Activated CD8-positive, alpha-beta T cell treated with anti-CD3 and anti-CD28 coated beads, Interleukin-2, amount 10 ng/mL, durations not matched to agents 7 days and 5 days (primary cell): Measurements from ENCODE around the gene EXOC3L1. TPM values are rescaled to one million over a fixed set of nuclear protein-coding genes. Genes with fewer than 3 reads are reported as not detected.

Experiments
- ATAC-seq: fragments of 150-1000 bp; cut with Tn5 transposase; one replicate; pipeline ENCODE4 v1.10.0; 2021; ENCODE audit warnings: moderate library complexity
- CTCF ChIA-PET: fragments of 350-600 bp; sonication (Branson Sonifier 250); formaldehyde crosslinking; loops from one replicate; lab custom pipeline; 2021; ENCODE audit warnings: antibody characterized with exemption; lab: Charles Lee
- POLR2A ChIA-PET: fragments of 350-600 bp; sonication (Branson Sonifier 250); formaldehyde crosslinking; loops from one replicate; lab custom pipeline; 2021; ENCODE audit warnings: antibody characterized with exemption; lab: Charles Lee
- DNase-seq: peaks from one replicate; pipeline ENCODE4 v3.0.0-alpha.2; 2020
- H3K27ac Mint-ChIP-seq: one replicate; pipeline ENCODE4 v1.8.0; 2021; ENCODE audit warnings: mild to moderate bottlenecking, mixed read lengths
- H3K27me3 Mint-ChIP-seq: one replicate; pipeline ENCODE4 v1.8.0; 2021; ENCODE audit warnings: low read depth, mixed read lengths
- H3K36me3 Mint-ChIP-seq: one replicate; pipeline ENCODE4 v1.8.0; 2021; ENCODE audit warnings: low read depth, mixed read lengths
- H3K4me1 Mint-ChIP-seq: one replicate; pipeline ENCODE4 v1.8.0; 2021; ENCODE audit warnings: low read depth, mixed read lengths
- H3K4me3 Mint-ChIP-seq: one replicate; pipeline ENCODE4 v1.8.0; 2021; ENCODE audit warnings: mild to moderate bottlenecking, mixed read lengths
- H3K9me3 Mint-ChIP-seq: one replicate; pipeline ENCODE4 v1.8.0; 2022; ENCODE audit warnings: mixed read lengths; ENCODE audit not compliant: insufficient read depth
- total RNA-seq, 2 experiments: library from RNA; stranded (reverse); gene quantifications; one replicate each; pipeline ENCODE4 v1.2.3, GENCODE V29; 2021

Gene EXOC3L1
- total RNA-seq, 2 experiments from 2014 or later: not detected

DNA sequence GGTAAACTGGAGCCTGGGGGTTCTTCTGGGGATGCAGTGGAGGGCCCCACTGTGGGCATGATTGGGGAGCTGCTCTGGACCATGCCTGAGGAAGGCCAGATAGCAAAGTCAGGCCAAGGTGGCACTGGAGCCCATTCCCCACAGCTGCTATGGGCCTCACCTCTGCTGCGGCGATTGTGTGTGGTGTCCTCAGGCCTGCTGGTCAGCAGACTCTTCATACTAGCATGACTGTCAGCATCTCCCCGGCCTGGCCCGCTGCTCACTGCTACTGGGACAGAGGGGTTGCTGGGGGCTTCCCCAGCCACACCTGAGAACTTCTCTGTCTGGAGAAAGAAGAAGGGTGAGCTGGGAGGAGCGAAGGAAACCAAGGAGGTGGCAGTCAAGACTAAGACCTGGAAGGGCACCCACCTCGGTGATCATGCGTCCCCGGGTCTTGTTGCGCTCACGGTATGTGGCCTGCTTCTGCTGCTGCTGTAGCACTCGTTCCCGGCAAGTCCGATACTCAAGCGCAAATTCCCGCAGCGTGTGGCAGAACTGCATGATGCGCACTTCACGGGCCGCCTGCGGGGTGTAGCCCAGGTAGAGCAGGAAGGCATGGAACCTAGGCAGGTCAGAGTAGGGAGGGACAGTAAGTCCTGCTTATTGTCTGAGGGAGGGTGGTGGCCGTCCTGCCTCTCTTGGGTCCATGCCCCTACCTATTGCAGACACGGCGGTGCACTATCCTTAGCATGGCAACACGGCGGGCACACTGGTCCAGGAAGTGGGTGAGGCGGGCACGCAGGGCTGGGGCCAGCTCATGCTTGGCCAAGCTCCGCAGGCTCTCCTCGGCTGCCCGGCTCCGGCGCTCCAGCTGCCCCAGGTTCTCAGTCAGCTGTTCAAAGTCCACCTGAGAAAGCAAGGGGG lies 40.2 kb upstream of the EXOC3L1 start:
- Mint-ChIP-seq H3K4me1 (peaks cover 29% of the 10 kb centered on the region), H3K4me3 (no peak overlapping the region), H3K36me3 (peaks cover 46% of the 10 kb centered on the region), H3K27ac (no peak overlapping the region), H3K27me3 (no peaks in the 10 kb centered on the region), H3K9me3 (no peaks in the 10 kb centered on the region)
- DNase-seq (no peak), ATAC-seq (no peak)
- POLR2A ChIA-PET: interaction anchor here (0.7 to 1.3 kb wide), 2 partner anchors 10 to 428 kb away, joined by 3 to 5 read pairs; no protein-coding TSS in a partner anchor
- CTCF ChIA-PET: no interaction called here

DNA sequence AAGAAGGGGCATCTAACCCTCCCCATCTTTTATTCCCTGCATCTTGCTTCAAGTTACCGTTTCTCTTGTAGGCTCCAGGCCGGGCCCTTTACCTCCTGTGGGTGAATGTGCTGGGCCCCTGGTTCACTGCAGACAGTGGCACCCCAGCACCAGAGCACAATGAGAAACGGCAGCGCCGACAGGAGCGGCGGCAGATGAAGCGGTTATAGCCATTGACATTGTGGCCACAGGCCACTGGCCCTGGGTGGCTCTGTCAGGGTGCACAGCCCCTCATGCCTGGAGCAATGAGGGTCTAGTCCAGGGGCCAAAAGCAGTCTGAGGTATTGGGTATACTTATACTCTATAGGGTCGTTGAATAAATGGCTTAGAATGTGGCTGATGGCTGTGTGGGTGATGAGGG lies 39.0 kb upstream of the EXOC3L1 start:
- no peak for ATAC-seq
- POLR2A ChIA-PET: no interaction called here
- Mint-ChIP-seq H3K9me3 (no peaks in the 10 kb centered on the region), H3K4me1 (peaks cover 41% of the 10 kb centered on the region), H3K27ac (no peak overlapping the region), H3K36me3 (peaks cover 44% of the 10 kb centered on the region), H3K27me3 (no peaks in the 10 kb centered on the region), H3K4me3 (peak overlapping the region; percentile 19)
- CTCF ChIA-PET: interaction anchor here (5.9 kb wide), 1 partner anchor 17 kb away, joined by 64 read pairs; the partner anchor contains the start of genes FHOD1 and SLC9A5
- no peak for DNase-seq

DNA sequence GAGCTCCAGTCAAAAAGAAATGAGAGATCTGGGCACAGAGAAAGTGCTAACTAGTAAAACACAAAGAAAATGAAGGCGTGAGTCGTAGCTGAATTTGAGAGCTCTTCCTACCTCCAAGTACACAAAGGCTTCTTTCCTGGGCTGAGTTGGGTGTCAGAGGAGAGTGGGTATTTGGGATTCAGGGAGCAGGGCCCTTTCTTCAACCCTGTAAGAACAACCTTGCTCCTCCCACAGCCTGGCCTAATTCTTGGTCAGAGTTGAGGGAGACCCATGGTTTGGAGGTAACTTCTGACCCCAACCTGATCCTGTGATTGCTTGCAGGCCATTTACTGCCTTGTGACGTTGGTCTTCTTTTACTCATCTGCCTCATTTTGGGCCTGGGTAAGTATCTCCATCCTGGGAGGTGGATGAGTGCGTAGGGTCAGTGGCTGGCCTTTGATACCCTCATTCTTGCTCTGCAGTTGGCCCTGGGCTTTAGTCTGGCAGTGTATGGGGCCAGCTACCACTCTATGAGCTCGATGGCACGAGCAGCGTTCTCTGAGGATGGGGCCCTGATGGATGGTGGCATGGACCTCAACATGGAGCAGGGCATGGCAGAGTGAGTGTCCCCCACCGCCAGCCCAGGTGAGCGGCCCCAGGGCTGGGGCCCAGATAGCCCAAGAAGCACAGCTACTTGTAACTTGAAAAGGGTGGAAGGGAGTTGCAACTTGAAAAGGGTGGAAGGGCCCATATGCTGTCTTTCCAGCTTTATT lies 38.3 kb upstream of the EXOC3L1 start:
- DNase-seq (no peak), ATAC-seq (no peak)
- H3K36me3 Mint-ChIP-seq: peaks cover 39% of the 10 kb centered on the region
- H3K9me3 Mint-ChIP-seq: no peaks in the 10 kb centered on the region
- peak overlapping the region; percentile 93 for H3K4me3 Mint-ChIP-seq
- H3K27me3 Mint-ChIP-seq: no peaks in the 10 kb centered on the region
- H3K4me1 Mint-ChIP-seq: peaks cover 47% of the 10 kb centered on the region
- H3K27ac Mint-ChIP-seq: peak overlapping the region; percentile 94
- POLR2A ChIA-PET: interaction anchor here (1.4 to 5.0 kb wide), 6 partner anchors 10 to 36 kb away, joined by 5 to 70 read pairs (median 9); partner anchors contain the start of genes E2F4, FHOD1 and SLC9A5
- CTCF ChIA-PET: interaction anchor here (1.8 to 5.9 kb wide), 2 partner anchors 13 to 18 kb away, joined by 4 to 64 read pairs; partner anchors contain the start of genes FHOD1 and SLC9A5

DNA sequence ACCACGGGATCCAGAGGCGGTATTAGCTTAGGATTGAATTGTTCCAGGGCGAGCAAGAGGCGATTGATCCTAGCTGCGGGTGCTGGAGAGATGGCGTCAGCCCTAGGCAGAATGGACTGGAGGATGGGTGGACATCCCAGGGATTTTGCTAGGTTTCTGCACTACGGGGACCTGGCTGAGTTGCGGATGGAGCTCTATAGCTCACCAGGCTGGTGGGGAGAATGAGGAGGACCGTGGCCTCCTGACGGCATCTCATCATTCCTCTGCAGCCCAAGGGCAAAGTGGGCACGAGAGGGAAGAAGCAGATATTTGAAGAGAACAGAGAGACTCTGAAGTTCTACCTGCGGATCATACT lies 37.6 kb upstream of the EXOC3L1 start:
- ATAC-seq: no peak
- Mint-ChIP-seq H3K27ac (peak overlapping the region; percentile 94), H3K36me3 (peaks cover 35% of the 10 kb centered on the region)

DNA sequence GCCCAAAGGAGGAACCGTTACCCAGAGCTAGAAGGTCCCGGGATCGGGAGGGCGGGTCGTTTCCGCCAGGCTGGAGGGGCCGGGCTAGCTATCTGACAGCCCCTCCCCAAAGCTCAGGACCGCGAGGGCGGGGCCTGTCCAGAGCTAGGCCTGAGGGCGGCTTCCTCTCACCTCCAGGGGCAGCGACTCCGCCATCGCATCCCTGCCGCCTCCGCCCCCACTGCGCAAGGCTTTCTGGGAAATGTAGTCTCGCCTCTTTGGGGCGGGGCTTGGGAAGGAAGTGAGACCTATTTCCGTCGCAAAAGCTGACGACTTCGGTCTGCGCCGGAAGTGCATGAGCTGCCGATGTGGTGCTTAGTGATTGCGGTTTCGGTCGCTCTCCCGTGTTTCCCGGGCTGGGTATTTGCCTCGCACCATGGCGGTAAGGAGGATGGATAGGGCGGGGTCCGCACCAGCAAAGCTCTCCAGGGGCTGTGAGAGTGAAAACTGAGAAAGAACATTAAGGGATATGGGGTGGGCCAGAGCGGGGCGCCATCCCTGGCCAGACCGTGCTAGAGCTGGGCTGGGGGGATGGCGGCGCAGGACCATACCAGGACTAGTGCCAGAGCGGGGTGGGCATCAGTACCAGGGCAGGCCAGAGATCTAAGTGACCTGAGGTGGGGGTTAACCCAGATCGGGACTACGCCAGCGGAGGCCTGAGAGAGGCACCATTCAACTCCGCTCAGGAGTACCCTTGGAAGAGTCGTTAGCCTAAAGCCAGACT lies 37.0 kb upstream of the EXOC3L1 start, which contains the start of gene TMEM208:
TMEM208 (plus strand) TSS at position 327 of the 763 bp plus-strand sequence; CDS start at position 416, 89 bp downstream.
- Mint-ChIP-seq H3K4me3 (peak within 1 kb of the TSS; percentile 93), H3K9me3 (no peaks in the 10 kb centered on the region), H3K4me1 (peaks cover 47% of the 10 kb centered on the region), H3K27ac (peak within 1 kb of the TSS; percentile 94), H3K27me3 (no peaks in the 10 kb centered on the region), H3K36me3 (peaks cover 32% of the 10 kb centered on the region)
- ATAC-seq (peak; percentile 98), DNase-seq (peak; percentile 99)
- ChIA-PET POLR2A (interaction anchor here (0.6 to 5.0 kb wide), 13 partner anchors 8 to 228 kb away, joined by 3 to 70 read pairs (median 5); partner anchors contain the start of genes E2F4, FHOD1 and SLC9A5), CTCF (interaction anchor here (0.7 to 5.9 kb wide), 13 partner anchors 9 to 273 kb away, joined by 3 to 64 read pairs (median 3); partner anchors contain the start of genes ELMO3, FHOD1 and SLC9A5)

More for the DNA sequence above, 37.6 kb upstream of the EXOC3L1 start:
- Mint-ChIP-seq H3K4me1 (peaks cover 47% of the 10 kb centered on the region), H3K9me3 (no peaks in the 10 kb centered on the region), H3K27me3 (no peaks in the 10 kb centered on the region), H3K4me3 (peak overlapping the region; percentile 93)
- DNase-seq: no peak
- CTCF ChIA-PET: interaction anchor here (1.0 to 5.9 kb wide), 9 partner anchors 9 to 274 kb away, joined by 3 to 64 read pairs (median 4); partner anchors contain the start of genes ELMO3, FHOD1 and SLC9A5
- POLR2A ChIA-PET: interaction anchor here (0.6 to 5.0 kb wide), 12 partner anchors 8 to 228 kb away, joined by 3 to 70 read pairs (median 5); partner anchors contain the start of genes E2F4, FHOD1 and SLC9A5

DNA sequence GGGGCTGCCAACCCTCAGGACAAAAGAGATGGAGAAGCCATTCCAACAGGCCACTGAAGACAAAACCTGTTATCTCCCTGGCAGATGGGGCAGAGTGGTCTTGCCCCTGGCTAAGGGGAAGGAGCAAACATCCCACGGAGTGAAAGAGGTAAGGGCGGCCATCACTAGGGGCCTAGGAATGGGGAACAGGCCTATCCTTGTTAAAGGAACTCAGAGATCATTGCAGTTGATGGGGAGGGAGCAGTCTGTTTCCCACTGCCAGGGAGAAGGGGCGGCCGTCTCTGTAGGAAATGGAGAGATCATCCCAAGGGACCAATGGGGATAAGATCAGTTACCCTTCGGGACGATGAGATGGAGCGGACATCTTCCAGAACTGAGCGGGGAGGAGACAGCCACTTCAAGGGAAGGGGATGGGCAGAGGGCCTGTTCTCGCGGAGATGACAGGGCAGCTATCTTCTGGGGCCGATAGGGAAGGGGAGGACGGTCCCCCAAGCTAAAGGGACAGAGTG lies 36.4 kb upstream of the EXOC3L1 start:
- CTCF ChIA-PET: interaction anchor here (0.7 to 5.9 kb wide), 13 partner anchors 10 to 272 kb away, joined by 3 to 64 read pairs (median 3); partner anchors contain the start of genes ELMO3, FHOD1 and SLC9A5
- ATAC-seq: no peak
- H3K9me3 Mint-ChIP-seq: no peaks in the 10 kb centered on the region

DNA sequence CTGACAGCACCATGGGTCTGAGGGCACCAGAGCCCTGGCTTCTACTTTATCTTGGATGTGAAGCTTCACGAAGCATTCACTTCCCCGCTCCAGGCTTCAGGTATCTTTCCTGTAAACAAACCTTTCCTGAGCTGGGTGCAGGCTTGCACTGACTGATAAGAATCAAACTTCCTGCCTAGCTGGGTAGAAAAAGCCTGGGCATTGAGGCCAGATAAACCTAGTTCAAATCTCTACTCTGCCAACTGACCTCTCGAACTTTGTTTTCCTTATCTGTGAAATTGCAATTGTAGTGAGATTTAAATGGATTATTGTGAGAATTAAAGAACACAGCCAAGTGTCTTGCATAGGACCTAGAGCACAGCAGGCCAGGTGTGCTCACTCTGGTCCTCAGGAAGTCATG lies 34.1 kb upstream of the EXOC3L1 start:
- Mint-ChIP-seq H3K36me3 (peaks cover 9% of the 10 kb centered on the region), H3K27ac (peak overlapping the region; percentile 13), H3K4me3 (no peak overlapping the region), H3K9me3 (no peaks in the 10 kb centered on the region), H3K27me3 (no peaks in the 10 kb centered on the region), H3K4me1 (peaks cover 47% of the 10 kb centered on the region)
- ChIA-PET POLR2A (interaction anchor here (1.2 to 5.0 kb wide), 2 partner anchors 11 to 22 kb away, joined by 3 to 70 read pairs; partner anchors contain the start of genes FHOD1 and SLC9A5), CTCF (interaction anchor here (1.5 to 5.9 kb wide), 2 partner anchors 22 to 39 kb away, joined by 6 to 64 read pairs; partner anchors contain the start of genes FHOD1 and SLC9A5)
- no peak for ATAC-seq
- DNase-seq: no peak

More for the DNA sequence above, 36.4 kb upstream of the EXOC3L1 start:
- H3K27me3 Mint-ChIP-seq: no peaks in the 10 kb centered on the region
- DNase-seq: no peak
- H3K4me1 Mint-ChIP-seq: peaks cover 47% of the 10 kb centered on the region
- POLR2A ChIA-PET: interaction anchor here (1.0 to 5.0 kb wide), 10 partner anchors 9 to 213 kb away, joined by 3 to 70 read pairs (median 6); partner anchors contain the start of genes E2F4, FHOD1 and SLC9A5
- H3K36me3 Mint-ChIP-seq: peaks cover 30% of the 10 kb centered on the region
- peak overlapping the region; percentile 93 for H3K4me3 Mint-ChIP-seq
- peak overlapping the region; percentile 79 for H3K27ac Mint-ChIP-seq

DNA sequence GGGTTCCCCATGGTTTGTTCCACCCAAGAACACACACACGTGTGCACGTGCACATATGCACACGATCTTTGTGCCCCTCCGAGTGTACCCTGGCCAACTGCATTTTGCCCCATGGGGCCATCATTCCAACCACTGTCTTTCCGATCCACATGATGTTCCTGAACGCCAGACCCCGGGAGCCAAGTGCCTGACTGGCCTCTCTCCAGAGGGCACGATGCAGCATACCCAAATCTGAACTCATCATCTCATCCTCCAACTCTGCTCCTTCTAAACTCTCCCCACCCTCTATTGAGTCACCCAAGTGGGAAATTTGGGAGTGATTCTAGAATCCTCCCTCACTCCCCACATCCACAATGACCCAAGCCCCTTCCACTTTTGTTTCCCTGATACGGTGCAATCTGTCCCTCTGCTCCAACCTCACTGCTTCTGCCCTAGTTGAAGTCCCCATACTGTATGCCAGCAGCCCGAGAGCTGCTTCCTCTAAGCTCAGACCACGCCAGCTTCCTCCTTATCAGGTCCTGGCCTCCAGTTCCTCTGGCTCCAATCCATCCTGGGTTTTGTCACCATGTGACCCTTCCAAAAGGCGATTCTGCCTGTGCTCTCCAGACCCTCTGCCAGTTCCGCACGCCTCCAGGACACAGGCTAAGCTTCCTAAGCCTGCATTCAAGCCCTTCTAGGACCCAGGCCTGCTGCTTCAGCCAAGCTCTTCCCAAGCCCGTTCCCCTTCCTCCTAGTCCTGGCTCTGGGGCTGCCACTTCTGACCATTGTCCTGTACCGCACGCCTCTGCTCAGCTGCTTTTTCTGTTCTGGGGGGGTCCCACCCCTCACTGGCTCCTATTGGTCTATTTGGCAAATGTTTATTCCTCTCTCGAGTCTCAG lies 26.9 kb upstream of the EXOC3L1 start:
- POLR2A ChIA-PET: interaction anchor here (0.6 kb wide), 1 partner anchor 469 kb away, joined by 4 read pairs; no protein-coding TSS in a partner anchor
- H3K4me3 Mint-ChIP-seq: no peak overlapping the region
- CTCF ChIA-PET: no interaction called here
- DNase-seq: no peak
- no peaks in the 10 kb centered on the region for H3K27me3 Mint-ChIP-seq
- H3K27ac Mint-ChIP-seq: peak overlapping the region; percentile 8
- peaks cover 13% of the 10 kb centered on the region for H3K4me1 Mint-ChIP-seq
- H3K36me3 Mint-ChIP-seq: no peaks in the 10 kb centered on the region
- ATAC-seq: no peak
- no peaks in the 10 kb centered on the region for H3K9me3 Mint-ChIP-seq

DNA sequence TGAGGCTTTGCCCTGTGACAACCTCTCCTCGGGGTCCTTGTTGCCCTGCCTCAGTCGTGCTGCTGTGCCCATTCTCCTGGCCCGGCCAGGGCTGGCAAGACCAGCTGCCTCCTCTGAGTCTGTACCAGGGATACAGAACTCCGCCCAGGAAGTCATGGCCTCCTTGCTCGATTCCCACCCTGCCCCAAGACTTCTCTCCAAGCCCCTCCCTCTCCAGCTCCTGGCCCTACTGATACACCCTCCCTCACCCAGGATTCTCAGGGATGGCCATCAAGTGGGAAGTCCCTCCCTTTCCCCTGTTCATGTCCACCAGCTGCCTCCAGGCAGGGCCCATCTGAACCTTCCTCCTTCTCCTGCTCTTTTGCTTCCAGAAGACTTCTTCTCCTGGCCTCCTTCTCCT lies 25.8 kb upstream of the EXOC3L1 start:
- POLR2A ChIA-PET: no interaction called here
- no peaks in the 10 kb centered on the region for H3K27me3 Mint-ChIP-seq
- no peak overlapping the region for H3K27ac Mint-ChIP-seq
- no peak for ATAC-seq
- H3K36me3 Mint-ChIP-seq: no peaks in the 10 kb centered on the region
- no peak overlapping the region for H3K4me3 Mint-ChIP-seq
- peaks cover 15% of the 10 kb centered on the region for H3K4me1 Mint-ChIP-seq
- CTCF ChIA-PET: no interaction called here
- no peaks in the 10 kb centered on the region for H3K9me3 Mint-ChIP-seq
- DNase-seq: no peak
